ENCODE data around the gene TCHHL1.

TCHHL1 gene

DNA sequence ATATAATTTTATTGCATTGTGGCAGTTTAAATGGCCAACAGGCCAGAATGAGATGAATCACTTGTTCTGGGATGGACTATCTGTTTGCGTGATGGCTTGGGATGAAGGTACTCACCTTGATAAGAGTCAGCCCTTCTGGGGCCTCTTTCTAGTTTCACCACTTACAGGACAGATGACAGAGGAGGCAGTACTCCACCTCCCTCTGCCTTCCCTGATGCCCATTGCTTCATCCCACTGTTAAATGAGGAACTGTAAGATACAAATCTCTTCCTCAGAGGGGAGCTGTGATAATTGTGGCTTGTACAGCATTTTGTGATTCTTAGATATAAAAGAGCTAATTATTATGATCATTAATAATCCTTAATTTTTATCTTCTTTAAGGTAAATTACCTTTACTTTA is 30.1 kb upstream of the TCHHL1 start:
- peaks cover 10% of the 10 kb centered on the region for H3K27me3 Mint-ChIP-seq (ENCODE audit: low read depth)
- no peaks in the 10 kb centered on the region for H3K4me1 Mint-ChIP-seq
- no peak overlapping the region for H3K27ac Mint-ChIP-seq
- peaks cover under 1% of the 10 kb centered on the region for H3K9me3 Mint-ChIP-seq
- TF ChIP-seq, protein P1, sequence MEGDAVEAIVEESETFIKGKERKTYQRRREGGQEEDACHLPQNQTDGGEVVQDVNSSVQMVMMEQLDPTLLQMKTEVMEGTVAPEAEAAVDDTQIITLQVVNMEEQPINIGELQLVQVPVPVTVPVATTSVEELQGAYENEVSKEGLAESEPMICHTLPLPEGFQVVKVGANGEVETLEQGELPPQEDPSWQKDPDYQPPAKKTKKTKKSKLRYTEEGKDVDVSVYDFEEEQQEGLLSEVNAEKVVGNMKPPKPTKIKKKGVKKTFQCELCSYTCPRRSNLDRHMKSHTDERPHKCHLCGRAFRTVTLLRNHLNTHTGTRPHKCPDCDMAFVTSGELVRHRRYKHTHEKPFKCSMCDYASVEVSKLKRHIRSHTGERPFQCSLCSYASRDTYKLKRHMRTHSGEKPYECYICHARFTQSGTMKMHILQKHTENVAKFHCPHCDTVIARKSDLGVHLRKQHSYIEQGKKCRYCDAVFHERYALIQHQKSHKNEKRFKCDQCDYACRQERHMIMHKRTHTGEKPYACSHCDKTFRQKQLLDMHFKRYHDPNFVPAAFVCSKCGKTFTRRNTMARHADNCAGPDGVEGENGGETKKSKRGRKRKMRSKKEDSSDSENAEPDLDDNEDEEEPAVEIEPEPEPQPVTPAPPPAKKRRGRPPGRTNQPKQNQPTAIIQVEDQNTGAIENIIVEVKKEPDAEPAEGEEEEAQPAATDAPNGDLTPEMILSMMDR (IDR thresholded peaks at IDR 0.05; ENCODE audit: unreplicated experiment in 3 of 3), result no peak
- H3K4me3 Mint-ChIP-seq, result no peak overlapping the region
- H3K36me3 Mint-ChIP-seq (ENCODE audit: low read depth), result no peaks in the 10 kb centered on the region

DNA sequence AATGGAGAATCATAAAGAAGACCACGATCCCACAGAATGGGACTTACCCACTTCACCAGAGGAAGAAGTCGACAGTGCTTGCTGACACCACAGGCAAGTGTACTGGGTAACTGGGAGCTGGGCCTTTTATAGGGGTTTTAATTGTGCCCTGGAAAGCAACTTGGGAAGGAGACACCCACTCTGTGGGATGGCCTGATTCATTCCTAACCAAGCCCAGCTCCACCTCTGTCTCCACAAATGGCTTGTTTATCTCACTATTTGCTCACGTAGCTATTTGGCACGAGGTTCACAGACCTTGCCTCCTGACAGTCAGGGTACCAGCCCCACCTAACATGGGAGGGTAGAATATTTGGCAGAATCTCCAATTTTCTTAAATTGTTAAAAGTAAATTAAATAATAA is 26.5 kb upstream of the TCHHL1 start, which contains the start of gene TCHH:
Gene TCHH (minus strand): TSS at position 101 of the 400 bp plus-strand sequence. CDS start 1,364 bp downstream, outside the sequence.
- no peak within 1 kb of the TSS for H3K4me3 Mint-ChIP-seq
- no peaks in the 10 kb centered on the region for H3K4me1 Mint-ChIP-seq
- TF ChIP-seq, protein P1 (IDR thresholded peaks at IDR 0.05; ENCODE audit: unreplicated experiment in 3 of 3), result no peak
- no peak within 1 kb of the TSS for H3K27ac Mint-ChIP-seq
- peaks cover 14% of the 10 kb centered on the region for H3K27me3 Mint-ChIP-seq (ENCODE audit: low read depth)
- H3K9me3 Mint-ChIP-seq, result peaks cover 4% of the 10 kb centered on the region
- no peaks in the 10 kb centered on the region for H3K36me3 Mint-ChIP-seq (ENCODE audit: low read depth)

DNA sequence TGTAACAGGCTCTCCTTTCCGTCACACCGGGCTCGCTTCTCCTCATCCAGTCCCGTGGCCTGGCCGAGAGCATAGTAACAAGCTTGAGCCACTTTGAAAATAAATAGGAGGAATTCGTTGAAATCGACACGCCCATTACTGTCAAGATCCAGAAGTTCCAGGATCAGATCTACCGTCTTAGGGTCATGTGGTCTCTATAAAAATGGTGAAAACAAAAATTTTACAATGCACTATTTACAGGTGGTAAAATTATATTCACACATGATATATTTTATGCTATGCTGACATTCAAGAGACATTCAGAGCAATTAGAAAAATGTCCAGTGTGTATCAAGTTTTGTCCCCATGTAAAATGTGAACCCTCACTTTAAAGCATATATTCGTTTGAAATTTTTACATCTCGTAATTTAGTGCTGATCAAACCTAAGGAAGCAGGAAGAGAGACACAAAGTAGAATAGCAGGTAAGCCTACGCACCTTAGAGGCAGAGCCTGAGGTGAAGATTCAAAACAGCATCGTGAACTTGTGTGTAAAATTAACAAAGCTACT is 24.1 kb upstream of the TCHHL1 start:
- H3K4me1 Mint-ChIP-seq, result no peaks in the 10 kb centered on the region
- peaks cover 14% of the 10 kb centered on the region for H3K27me3 Mint-ChIP-seq (ENCODE audit: low read depth)
- H3K36me3 Mint-ChIP-seq (ENCODE audit: low read depth), result no peaks in the 10 kb centered on the region
- no peak overlapping the region for H3K27ac Mint-ChIP-seq
- no peak overlapping the region for H3K4me3 Mint-ChIP-seq
- TF ChIP-seq, protein P1 (IDR thresholded peaks at IDR 0.05; ENCODE audit: unreplicated experiment in 3 of 3), result no peak
- H3K9me3 Mint-ChIP-seq, result peaks cover 4% of the 10 kb centered on the region

DNA sequence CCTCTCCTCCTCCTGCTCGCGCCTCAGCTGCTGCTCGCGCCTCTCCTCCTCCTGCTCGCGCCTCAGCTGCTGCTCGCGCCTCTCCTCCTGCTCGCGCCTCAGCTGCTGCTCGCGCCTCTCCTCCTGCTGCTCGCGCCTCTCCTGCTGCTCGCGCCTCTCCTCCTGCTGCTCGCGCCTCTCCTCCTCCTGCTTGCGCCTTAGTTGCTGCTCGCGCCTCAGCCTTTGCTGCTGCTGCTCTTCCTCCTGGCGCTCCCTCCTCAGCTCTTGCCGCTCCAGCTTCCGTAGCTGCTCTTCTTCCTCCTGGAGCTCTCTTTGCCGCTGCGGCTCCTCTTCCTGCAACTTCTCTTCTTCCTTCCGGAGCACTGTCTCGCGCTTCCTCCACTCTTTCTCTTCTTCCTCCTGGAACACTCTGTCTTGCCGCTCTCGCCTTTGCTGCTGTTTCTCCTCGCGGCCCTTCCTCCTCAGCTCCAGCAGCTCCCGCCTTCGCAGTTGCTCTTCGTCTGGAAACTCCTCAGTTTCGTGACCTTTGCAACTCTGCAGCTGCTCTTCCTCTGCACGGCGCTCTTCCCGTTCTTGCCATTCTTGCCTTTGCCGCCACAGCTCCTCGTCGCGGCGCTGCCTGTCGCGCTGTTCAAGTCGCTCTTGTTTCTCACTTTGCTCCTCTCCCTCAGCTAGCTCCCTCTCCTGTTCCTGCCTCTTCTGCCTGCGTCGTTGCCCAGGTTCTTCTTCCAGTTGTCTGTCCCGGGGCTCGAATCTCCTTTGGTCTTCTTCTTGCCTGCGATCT is 23.4 kb upstream of the TCHHL1 start:
- H3K4me3 Mint-ChIP-seq, result no peak overlapping the region
- no peak overlapping the region for H3K27ac Mint-ChIP-seq
- H3K9me3 Mint-ChIP-seq, result peaks cover 7% of the 10 kb centered on the region
- no peaks in the 10 kb centered on the region for H3K4me1 Mint-ChIP-seq
- TF ChIP-seq, protein P1 (IDR thresholded peaks at IDR 0.05; ENCODE audit: unreplicated experiment in 3 of 3), result no peak
- peaks cover 14% of the 10 kb centered on the region for H3K27me3 Mint-ChIP-seq (ENCODE audit: low read depth)
- no peaks in the 10 kb centered on the region for H3K36me3 Mint-ChIP-seq (ENCODE audit: low read depth)

DNA sequence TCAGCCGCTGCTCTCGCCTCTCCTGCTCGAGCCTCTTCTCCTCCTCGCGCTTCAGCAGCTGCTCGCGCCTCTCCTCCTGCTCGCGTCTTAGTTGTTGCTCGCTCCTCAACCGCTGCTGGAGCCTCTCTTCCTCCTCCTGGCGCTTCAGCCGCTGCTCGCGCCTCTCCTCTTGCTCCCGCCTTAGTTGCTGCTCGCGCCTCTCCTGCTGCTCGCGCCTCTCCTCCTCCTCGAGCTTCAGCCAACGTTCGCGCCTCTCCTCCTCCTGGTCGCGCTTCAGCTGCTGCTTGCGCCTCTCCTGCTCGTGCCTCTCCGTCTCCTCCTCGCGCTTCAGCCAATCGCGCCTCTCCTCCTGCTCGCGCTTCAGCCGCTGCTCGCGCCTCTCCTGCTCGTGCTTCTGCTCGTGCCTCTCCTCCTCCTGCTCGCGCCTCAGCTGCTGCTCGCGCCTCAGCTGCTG is 22.7 kb upstream of the TCHHL1 start:
- Mint-ChIP-seq H3K27ac (no peak overlapping the region), H3K4me3 (no peak overlapping the region), H3K27me3 (ENCODE audit: low read depth) (peaks cover 14% of the 10 kb centered on the region), H3K9me3 (peaks cover 7% of the 10 kb centered on the region), H3K36me3 (ENCODE audit: low read depth) (no peaks in the 10 kb centered on the region), H3K4me1 (no peaks in the 10 kb centered on the region)
- TF ChIP-seq, protein P1 (IDR thresholded peaks at IDR 0.05; ENCODE audit: unreplicated experiment in 3 of 3), result no peak

All from nephron (organoid).